Activated CD4-positive, alpha-beta T cell treated with anti-CD3 and anti-CD28 coated beads for 36 hours (primary cell): ENCODE results near the gene HSPA1A. TPM values are rescaled to one million over a fixed set of nuclear protein-coding genes. Genes with fewer than 3 reads are reported as not detected.

Source experiments
- ATAC-seq: fragments of 200-7000 bp; cut with Tn5 transposase; one replicate; pipeline ENCODE4 v1.10.0; 2021; ENCODE audit warnings: mild to moderate bottlenecking, moderate library complexity
- CTCF ChIA-PET: fragments of 350-600 bp; sonication (Branson Sonifier 250); formaldehyde crosslinking; loops from one replicate; lab custom pipeline; 2021; ENCODE audit warnings: antibody characterized with exemption; lab: Charles Lee
- POLR2A ChIA-PET: fragments of 350-600 bp; sonication (Branson Sonifier 250); formaldehyde crosslinking; loops from one replicate; lab custom pipeline; 2021; ENCODE audit warnings: antibody characterized with exemption, inconsistent platforms; lab: Charles Lee
- DNase-seq: peaks from one replicate; pipeline ENCODE4 v3.0.0-alpha.2; 2020
- H3K27ac Mint-ChIP-seq: one replicate; pipeline ENCODE4 v1.8.0; 2021; ENCODE audit warnings: mixed read lengths
- H3K27me3 Mint-ChIP-seq: one replicate; pipeline ENCODE4 v1.8.0; 2021; ENCODE audit warnings: mixed read lengths
- H3K36me3 Mint-ChIP-seq: one replicate; pipeline ENCODE4 v1.8.0; 2021; ENCODE audit warnings: low read depth, mixed read lengths
- H3K4me1 Mint-ChIP-seq: one replicate; pipeline ENCODE4 v1.8.0; 2021; ENCODE audit warnings: mixed read lengths
- H3K4me3 Mint-ChIP-seq: one replicate; pipeline ENCODE4 v1.8.0; 2021; ENCODE audit warnings: mild to moderate bottlenecking, moderate library complexity, mixed read lengths
- H3K9me3 Mint-ChIP-seq: one replicate; pipeline ENCODE4 v1.8.0; 2021; ENCODE audit warnings: low read depth, mixed read lengths
- intact Hi-C, 2 experiments: fragments of 100-400 bp; cut with DNase I in 1 of 2; cut with micrococcal nuclease in 1 of 2; formaldehyde crosslinking; loops; one replicate each; pipeline versions ENCODE4 v1.14.2 to v1.15.1; 2022 to 2024; cut with DNase I, micrococcal nuclease
- total RNA-seq, 2 experiments: library from RNA; stranded (reverse); gene quantifications; one replicate each; pipeline ENCODE4 v1.2.3, GENCODE V29; 2021

HSPA1A gene
- 10 to 100 TPM; 56.1 to 64.7 TPM for total RNA-seq

- Mint-ChIP-seq H3K27me3 (no peaks in the 10 kb centered on the region), H3K4me1 (peaks cover 54% of the 10 kb centered on the region), H3K27ac (peak within 1 kb of the TSS; percentile 94), H3K9me3 (no peaks in the 10 kb centered on the region), H3K4me3 (peak within 1 kb of the TSS; percentile 72), H3K36me3 (peaks cover 10% of the 10 kb centered on the region)
- peak; percentile 72 for DNase-seq
- intact Hi-C loops, result no loop called here
- ChIA-PET POLR2A (interaction anchor here (1.1 kb wide), 1 partner anchor 21 kb away, joined by 3 read pairs; no protein-coding TSS in a partner anchor), CTCF (interaction anchor here (0.6 to 1.2 kb wide), 5 partner anchors 8 to 325 kb away, joined by 3 to 5 read pairs (median 3); partner anchors contain the start of genes ABHD16A and HSPA1B)
- ATAC-seq, result peak; percentile 20
Measured at GRCh38 chr6:31815025-31815838, at the start of gene HSPA1A, which contains the start of gene HSPA1L. TSS of gene HSPA1A (plus strand) at chr6:31815543. CDS start at chr6:31815757, 214 bp downstream. TSS of gene HSPA1L (minus strand) at chr6:31815283. CDS start at chr6:31811972, 3,311 bp downstream.

GRCh38 chr6:31765559-31765909, 49.8 kb upstream of the HSPA1A start:
- Mint-ChIP-seq H3K36me3 (peaks cover 22% of the 10 kb centered on the region), H3K9me3 (no peaks in the 10 kb centered on the region), H3K4me1 (no peaks in the 10 kb centered on the region), H3K4me3 (no peak overlapping the region), H3K27ac (no peak overlapping the region), H3K27me3 (no peaks in the 10 kb centered on the region)
- DNase-seq, result no peak
- ChIA-PET POLR2A (interaction anchor here (0.6 to 0.9 kb wide), 2 partner anchors 141 to 359 kb away, joined by 3 read pairs; no protein-coding TSS in a partner anchor), CTCF (no interaction called here)
- no peak for ATAC-seq
- intact Hi-C loops, result no loop called here

- Mint-ChIP-seq H3K4me3 (no peak overlapping the region), H3K27ac (no peak overlapping the region), H3K36me3 (peaks cover 17% of the 10 kb centered on the region), H3K4me1 (peaks cover under 1% of the 10 kb centered on the region), H3K27me3 (no peaks in the 10 kb centered on the region), H3K9me3 (no peaks in the 10 kb centered on the region)
- ChIA-PET CTCF (interaction anchor here (0.6 kb wide), 1 partner anchor 25 kb away, joined by 3 read pairs; no protein-coding TSS in a partner anchor), POLR2A (interaction anchor here (0.6 to 0.9 kb wide), 2 partner anchors 142 to 359 kb away, joined by 3 read pairs; no protein-coding TSS in a partner anchor)
- DNase-seq, result no peak
- no peak for ATAC-seq
- intact Hi-C loops, result no loop called here
Measured at GRCh38 chr6:31765910-31766794, 49.2 kb upstream of the HSPA1A start.

- intact Hi-C loops, result no loop called here
- Mint-ChIP-seq H3K27me3 (no peaks in the 10 kb centered on the region), H3K9me3 (no peaks in the 10 kb centered on the region), H3K36me3 (peaks cover 16% of the 10 kb centered on the region), H3K27ac (no peak overlapping the region), H3K4me3 (no peak overlapping the region), H3K4me1 (peaks cover 8% of the 10 kb centered on the region)
- ChIA-PET CTCF (no interaction called here), POLR2A (no interaction called here)
- ATAC-seq, result no peak
- DNase-seq, result no peak
Measured at GRCh38 chr6:31767096-31767645, 48.2 kb upstream of the HSPA1A start.

- Mint-ChIP-seq H3K4me3 (no peak overlapping the region), H3K9me3 (no peaks in the 10 kb centered on the region), H3K27me3 (no peaks in the 10 kb centered on the region), H3K4me1 (peaks cover 19% of the 10 kb centered on the region), H3K36me3 (peaks cover 12% of the 10 kb centered on the region), H3K27ac (no peak overlapping the region)
- ChIA-PET CTCF (interaction anchor here (0.6 to 2.6 kb wide), 13 partner anchors 9 to 130 kb away, joined by 3 to 15 read pairs (median 4); partner anchors contain the start of genes DDAH2 and MSH5), POLR2A (no interaction called here)
- intact Hi-C loops, result loop anchor here in 1 of 2 experiments (1.0 kb wide), 2 partner anchors 39 to 88 kb away; partner anchors contain the start of gene DDAH2
- ATAC-seq, result no peak
- no peak for DNase-seq
Measured at GRCh38 chr6:31768363-31769257, 46.7 kb upstream of the HSPA1A start.

GRCh38 chr6:31769684-31770371, 45.5 kb upstream of the HSPA1A start:
- peaks cover 19% of the 10 kb centered on the region for H3K4me1 Mint-ChIP-seq
- H3K4me3 Mint-ChIP-seq, result no peak overlapping the region
- peaks cover 7% of the 10 kb centered on the region for H3K36me3 Mint-ChIP-seq
- ATAC-seq (peak; percentile 88), DNase-seq (peak; percentile 91)
- H3K27ac Mint-ChIP-seq, result peak overlapping the region; percentile 80
- ChIA-PET POLR2A (interaction anchor here (0.6 to 1.4 kb wide), 4 partner anchors 30 to 69 kb away, joined by 3 to 6 read pairs (median 4); partner anchors contain the start of gene MSH5), CTCF (interaction anchor here (0.6 to 2.6 kb wide), 31 partner anchors 10 to 464 kb away, joined by 3 to 15 read pairs (median 4); partner anchors contain the start of genes DDAH2, LSM2, LY6G6D and LY6G6F)
- intact Hi-C loops, result loop anchor here (1.0 to 5.0 kb wide), 3 partner anchors 33 to 90 kb away; partner anchors contain the start of genes CLIC1 (in 1 of the 2) and DDAH2 (in 1 of the 2)
- no peaks in the 10 kb centered on the region for H3K9me3 Mint-ChIP-seq
- H3K27me3 Mint-ChIP-seq, result no peaks in the 10 kb centered on the region

- intact Hi-C loops, result loop anchor here in 1 of 2 experiments (5.0 kb wide), 1 partner anchor 34 kb away; the partner anchor contains the start of gene CLIC1
- no peaks in the 10 kb centered on the region for H3K27me3 Mint-ChIP-seq
- peak overlapping the region; percentile 14 for H3K27ac Mint-ChIP-seq
- ChIA-PET POLR2A (no interaction called here), CTCF (interaction anchor here (0.6 to 2.6 kb wide), 10 partner anchors 28 to 470 kb away, joined by 3 to 15 read pairs (median 4); partner anchors contain the start of genes DDAH2, LSM2, LY6G6F and MSH5)
- H3K4me3 Mint-ChIP-seq, result no peak overlapping the region
- DNase-seq (no peak), ATAC-seq (no peak)
- H3K9me3 Mint-ChIP-seq, result no peaks in the 10 kb centered on the region
- peaks cover 7% of the 10 kb centered on the region for H3K36me3 Mint-ChIP-seq
- peaks cover 24% of the 10 kb centered on the region for H3K4me1 Mint-ChIP-seq
Measured at GRCh38 chr6:31770860-31771259, 44.5 kb upstream of the HSPA1A start.

- peaks cover 33% of the 10 kb centered on the region for H3K4me1 Mint-ChIP-seq
- no peaks in the 10 kb centered on the region for H3K27me3 Mint-ChIP-seq
- H3K36me3 Mint-ChIP-seq, result peaks cover 7% of the 10 kb centered on the region
- no peak overlapping the region for H3K27ac Mint-ChIP-seq
- DNase-seq, result peak; percentile 52
- CTCF ChIA-PET, result interaction anchor here (1.0 kb wide), 1 partner anchor 31 kb away, joined by 3 read pairs; no protein-coding TSS in a partner anchor
- POLR2A ChIA-PET, result no interaction called here
- ATAC-seq, result peak; percentile 13
- intact Hi-C loops, result loop anchor here in 1 of 2 experiments (5.0 kb wide), 1 partner anchor 35 kb away; the partner anchor contains the start of gene CLIC1
- H3K9me3 Mint-ChIP-seq, result no peaks in the 10 kb centered on the region
- H3K4me3 Mint-ChIP-seq, result no peak overlapping the region
Measured at GRCh38 chr6:31771992-31772358, 43.4 kb upstream of the HSPA1A start.

GRCh38 chr6:31775184-31775583, 40.2 kb upstream of the HSPA1A start:
- intact Hi-C loops, result no loop called here
- POLR2A ChIA-PET, result no interaction called here
- CTCF ChIA-PET, result interaction anchor here (1.4 to 1.6 kb wide), 2 partner anchors 20 to 40 kb away, joined by 4 to 5 read pairs; partner anchors contain the start of gene VARS1
- no peak for DNase-seq
- Mint-ChIP-seq H3K27ac (no peak overlapping the region), H3K4me1 (peaks cover 43% of the 10 kb centered on the region), H3K4me3 (no peak overlapping the region), H3K9me3 (no peaks in the 10 kb centered on the region), H3K27me3 (no peaks in the 10 kb centered on the region), H3K36me3 (peaks cover 28% of the 10 kb centered on the region)
- ATAC-seq, result no peak
